ENCODE data around the gene PTPRE.

Gene PTPRE

GRCh38 chr10:128103229-128103714 lies 196.4 kb downstream of the PTPRE start:
- peaks cover 97% of the 10 kb centered on the region for H3K36me3 ChIP-seq (ENCODE audit: insufficient read depth, low read length)
- H3K9ac ChIP-seq (ENCODE audit: insufficient read length) = no peak overlapping the region
- H3K4me3 ChIP-seq = no peak overlapping the region
- no peaks in the 10 kb centered on the region for H3K9me3 ChIP-seq (ENCODE audit: low read depth, low read length)
- H3K27ac ChIP-seq = no peak overlapping the region
- DNase-seq (ENCODE audit: low read depth, low spot score) = no peak
- no peak for TF ChIP-seq EZH2 (IDR thresholded peaks at IDR 0.05)
- no peak for TF ChIP-seq FOXP2 (optimal IDR thresholded peaks at IDR 0.05; ENCODE audit: control extremely low read depth, extremely low read length, insufficient read depth)
- no peak for TF ChIP-seq POLR2AphosphoS5 (IDR thresholded peaks at IDR 0.05; ENCODE audit: borderline replicate concordance, low read depth, low read length)

DNA sequence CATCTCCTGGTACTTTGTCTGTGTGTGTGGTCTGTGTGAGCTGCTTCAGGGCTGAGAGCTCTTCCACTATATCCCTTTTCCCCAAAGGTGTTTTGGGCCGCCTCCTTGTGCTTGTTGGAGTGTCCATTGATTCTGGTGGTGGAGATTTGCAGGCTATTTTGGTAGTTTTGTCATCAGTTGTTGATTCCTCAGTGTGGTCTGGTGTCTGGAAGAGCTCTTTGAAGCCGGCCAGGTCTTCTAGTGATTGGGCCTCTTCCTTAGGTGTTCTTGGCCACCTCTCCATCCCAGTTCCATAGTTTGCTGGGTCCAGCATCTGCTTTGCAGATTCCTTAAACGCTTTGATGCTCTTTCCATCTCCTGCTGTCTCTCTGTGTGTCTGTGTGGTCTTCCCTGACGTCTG lies 198.5 kb downstream of the PTPRE start:
- no peak overlapping the region for H3K9ac ChIP-seq (ENCODE audit: insufficient read length)
- H3K4me3 ChIP-seq = no peak overlapping the region
- H3K36me3 ChIP-seq (ENCODE audit: insufficient read depth, low read length) = peaks cover 97% of the 10 kb centered on the region
- DNase-seq (ENCODE audit: low read depth, low spot score) = no peak
- no peak for TF ChIP-seq POLR2AphosphoS5 (IDR thresholded peaks at IDR 0.05; ENCODE audit: borderline replicate concordance, low read depth, low read length)
- no peak for TF ChIP-seq FOXP2 (optimal IDR thresholded peaks at IDR 0.05; ENCODE audit: control extremely low read depth, extremely low read length, insufficient read depth)
- TF ChIP-seq EZH2 (IDR thresholded peaks at IDR 0.05) = no peak
- no peak overlapping the region for H3K27ac ChIP-seq
- H3K9me3 ChIP-seq (ENCODE audit: low read depth, low read length) = no peaks in the 10 kb centered on the region

- no peak overlapping the region for H3K27ac ChIP-seq
- no peak for DNase-seq (ENCODE audit: low read depth, low spot score)
- no peaks in the 10 kb centered on the region for H3K9me3 ChIP-seq (ENCODE audit: low read depth, low read length)
- H3K9ac ChIP-seq (ENCODE audit: insufficient read length) = no peak overlapping the region
- H3K36me3 ChIP-seq (ENCODE audit: insufficient read depth, low read length) = peaks cover 99% of the 10 kb centered on the region
- TF ChIP-seq EZH2 (IDR thresholded peaks at IDR 0.05) (no peak), POLR2AphosphoS5 (IDR thresholded peaks at IDR 0.05; ENCODE audit: borderline replicate concordance, low read depth, low read length) (no peak), FOXP2 (optimal IDR thresholded peaks at IDR 0.05; ENCODE audit: control extremely low read depth, extremely low read length, insufficient read depth) (no peak)
- H3K4me3 ChIP-seq = no peak overlapping the region
Measured at GRCh38 chr10:128109707-128110106, 202.8 kb downstream of the PTPRE start.

GRCh38 chr10:128110339-128110738 lies 203.4 kb downstream of the PTPRE start:
- no peak for TF ChIP-seq POLR2AphosphoS5 (IDR thresholded peaks at IDR 0.05; ENCODE audit: borderline replicate concordance, low read depth, low read length)
- H3K27ac ChIP-seq = no peak overlapping the region
- peaks cover 99% of the 10 kb centered on the region for H3K36me3 ChIP-seq (ENCODE audit: insufficient read depth, low read length)
- no peaks in the 10 kb centered on the region for H3K9me3 ChIP-seq (ENCODE audit: low read depth, low read length)
- DNase-seq (ENCODE audit: low read depth, low spot score) = no peak
- H3K9ac ChIP-seq (ENCODE audit: insufficient read length) = no peak overlapping the region
- H3K4me3 ChIP-seq = no peak overlapping the region

- Histone ChIP-seq H3K9ac (ENCODE audit: insufficient read length) (no peak overlapping the region), H3K4me3 (no peak overlapping the region), H3K36me3 (ENCODE audit: insufficient read depth, low read length) (peaks cover 98% of the 10 kb centered on the region), H3K27ac (no peak overlapping the region), H3K9me3 (ENCODE audit: low read depth, low read length) (no peaks in the 10 kb centered on the region)
- DNase-seq (ENCODE audit: low read depth, low spot score) = no peak
- TF ChIP-seq FOXP2 (optimal IDR thresholded peaks at IDR 0.05; ENCODE audit: control extremely low read depth, extremely low read length, insufficient read depth) (no peak), EZH2 (IDR thresholded peaks at IDR 0.05) (no peak), POLR2AphosphoS5 (IDR thresholded peaks at IDR 0.05; ENCODE audit: borderline replicate concordance, low read depth, low read length) (no peak)
Measured at GRCh38 chr10:128111696-128112095, 204.8 kb downstream of the PTPRE start.

DNA sequence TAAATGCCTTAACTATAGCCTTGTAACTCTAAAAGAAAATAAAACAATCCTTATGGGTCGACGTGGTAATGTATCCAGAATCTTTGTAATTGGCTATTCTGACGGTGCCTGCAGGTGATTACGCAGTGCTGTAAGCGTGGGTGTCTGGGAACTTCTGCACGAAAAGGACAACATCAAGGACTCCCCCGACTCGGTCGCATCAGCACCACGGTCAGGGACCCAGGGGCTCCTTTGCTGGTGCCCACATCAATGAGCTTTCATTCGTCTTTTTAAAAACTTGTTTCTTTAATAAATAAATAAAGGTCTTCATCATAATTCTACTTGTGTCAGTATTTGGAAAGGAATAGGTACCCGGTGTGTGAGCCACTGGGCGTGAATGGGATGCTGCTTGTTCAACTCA lies 206.1 kb downstream of the PTPRE start:
- Histone ChIP-seq H3K9me3 (ENCODE audit: low read depth, low read length) (no peaks in the 10 kb centered on the region), H3K4me3 (no peak overlapping the region), H3K36me3 (ENCODE audit: insufficient read depth, low read length) (peaks cover 92% of the 10 kb centered on the region), H3K9ac (ENCODE audit: insufficient read length) (no peak overlapping the region), H3K27ac (no peak overlapping the region)
- DNase-seq (ENCODE audit: low read depth, low spot score) = no peak
- TF ChIP-seq EZH2 (IDR thresholded peaks at IDR 0.05) = no peak
- no peak for TF ChIP-seq POLR2AphosphoS5 (IDR thresholded peaks at IDR 0.05; ENCODE audit: borderline replicate concordance, low read depth, low read length)

DNA sequence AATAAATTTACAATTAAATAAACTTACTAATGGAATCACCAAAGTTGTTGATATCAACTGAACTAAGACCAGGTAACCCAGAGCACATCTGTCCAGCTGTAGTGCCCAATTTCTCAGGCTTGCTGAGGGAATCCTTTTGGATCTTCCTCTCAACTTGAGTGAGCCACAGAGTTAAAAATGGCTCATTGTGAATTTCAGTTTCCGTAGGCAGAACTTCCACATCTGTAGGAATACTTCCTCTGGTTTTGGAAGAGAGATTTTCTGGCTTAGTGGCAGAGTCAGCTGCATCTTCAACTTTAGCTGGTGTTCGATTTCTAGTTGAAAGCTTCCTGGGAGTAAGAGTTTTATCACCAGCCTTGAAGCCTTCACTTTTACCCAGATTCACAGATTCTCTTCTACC lies 208.0 kb downstream of the PTPRE start:
- Histone ChIP-seq H3K9me3 (ENCODE audit: low read depth, low read length) (no peaks in the 10 kb centered on the region), H3K36me3 (ENCODE audit: insufficient read depth, low read length) (peaks cover 90% of the 10 kb centered on the region), H3K4me3 (no peak overlapping the region), H3K27ac (no peak overlapping the region), H3K9ac (ENCODE audit: insufficient read length) (no peak overlapping the region)
- TF ChIP-seq POLR2AphosphoS5 (IDR thresholded peaks at IDR 0.05; ENCODE audit: borderline replicate concordance, low read depth, low read length) (no peak), EZH2 (IDR thresholded peaks at IDR 0.05) (no peak), FOXP2 (optimal IDR thresholded peaks at IDR 0.05; ENCODE audit: control extremely low read depth, extremely low read length, insufficient read depth) (no peak)
- no peak for DNase-seq (ENCODE audit: low read depth, low spot score)

DNA sequence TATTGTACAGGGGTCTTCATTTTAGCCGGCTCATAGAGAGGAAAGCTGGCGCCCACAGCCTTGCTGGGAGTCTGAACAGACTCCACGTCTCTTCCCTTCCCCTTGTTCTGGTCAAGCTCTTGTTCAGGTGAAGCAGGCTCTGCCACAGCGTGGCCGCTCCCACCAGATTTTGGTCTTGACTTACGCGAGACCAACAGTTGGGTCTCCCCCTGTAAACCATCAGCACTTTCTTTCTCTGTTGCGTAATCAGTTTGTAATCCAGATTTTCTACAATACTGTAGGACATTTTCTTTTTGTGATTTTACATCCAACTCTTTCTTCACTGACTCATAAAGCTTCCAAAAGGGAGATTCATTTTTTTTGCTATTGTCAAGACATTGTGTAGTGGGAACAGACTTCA lies 208.5 kb downstream of the PTPRE start:
- peaks cover 90% of the 10 kb centered on the region for H3K36me3 ChIP-seq (ENCODE audit: insufficient read depth, low read length)
- DNase-seq (ENCODE audit: low read depth, low spot score) = no peak
- no peak for TF ChIP-seq FOXP2 (optimal IDR thresholded peaks at IDR 0.05; ENCODE audit: control extremely low read depth, extremely low read length, insufficient read depth)
- TF ChIP-seq POLR2AphosphoS5 (IDR thresholded peaks at IDR 0.05; ENCODE audit: borderline replicate concordance, low read depth, low read length) = no peak
- TF ChIP-seq EZH2 (IDR thresholded peaks at IDR 0.05) = no peak
- H3K4me3 ChIP-seq = no peak overlapping the region
- H3K9ac ChIP-seq (ENCODE audit: insufficient read length) = no peak overlapping the region
- no peak overlapping the region for H3K27ac ChIP-seq
- no peaks in the 10 kb centered on the region for H3K9me3 ChIP-seq (ENCODE audit: low read depth, low read length)

- DNase-seq (ENCODE audit: low read depth, low spot score) = no peak
- no peak overlapping the region for H3K4me3 ChIP-seq
- H3K36me3 ChIP-seq (ENCODE audit: insufficient read depth, low read length) = peaks cover 90% of the 10 kb centered on the region
- H3K27ac ChIP-seq = no peak overlapping the region
- no peaks in the 10 kb centered on the region for H3K9me3 ChIP-seq (ENCODE audit: low read depth, low read length)
- no peak overlapping the region for H3K9ac ChIP-seq (ENCODE audit: insufficient read length)
- TF ChIP-seq EZH2 (IDR thresholded peaks at IDR 0.05) = no peak
- TF ChIP-seq FOXP2 (optimal IDR thresholded peaks at IDR 0.05; ENCODE audit: control extremely low read depth, extremely low read length, insufficient read depth) = no peak
Measured at GRCh38 chr10:128116187-128116586, 209.3 kb downstream of the PTPRE start.
